CD4-positive, alpha-beta T cell treated with Interleukin-10 for 1 hour (primary cell): Measurements from ENCODE around the gene APBA2.

Experiments used
- DNase-seq: peaks from one replicate; pipeline ENCODE4 v3.0.0-alpha.2; 2020

APBA2 gene

DNA sequence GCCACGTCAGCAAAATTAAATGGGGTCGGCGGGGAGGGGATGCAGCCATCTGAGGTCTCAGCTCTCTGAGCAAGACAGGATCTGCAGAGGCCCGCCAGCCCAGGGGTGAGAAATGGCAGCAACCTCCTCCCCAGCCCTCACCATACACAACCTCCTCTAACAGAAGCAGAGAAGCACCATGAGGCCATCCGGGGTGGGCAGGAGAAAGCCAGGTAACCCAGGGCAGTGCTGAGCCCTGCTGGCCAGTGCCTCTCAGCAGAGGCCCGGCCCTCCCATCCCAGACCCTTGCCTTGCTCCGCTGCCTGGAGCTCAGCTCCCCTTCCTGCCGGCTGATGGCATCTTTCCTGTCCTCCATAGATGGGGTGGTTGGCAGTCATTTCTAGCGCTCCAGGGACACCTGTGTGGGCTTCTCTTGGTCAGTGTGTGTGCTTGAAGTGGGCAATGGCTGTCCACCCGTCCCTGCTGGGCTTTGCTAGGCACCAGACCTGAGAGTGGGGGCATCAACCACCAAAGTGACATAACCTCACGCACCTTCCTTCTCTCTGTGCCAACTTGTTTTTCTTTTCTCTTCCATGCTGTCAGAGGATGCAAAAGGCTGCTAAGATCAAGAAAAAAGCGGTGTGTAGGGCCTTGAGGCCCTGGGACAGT, 208.0 kb downstream of the APBA2 start:
- DNase-seq: no peak

DNA sequence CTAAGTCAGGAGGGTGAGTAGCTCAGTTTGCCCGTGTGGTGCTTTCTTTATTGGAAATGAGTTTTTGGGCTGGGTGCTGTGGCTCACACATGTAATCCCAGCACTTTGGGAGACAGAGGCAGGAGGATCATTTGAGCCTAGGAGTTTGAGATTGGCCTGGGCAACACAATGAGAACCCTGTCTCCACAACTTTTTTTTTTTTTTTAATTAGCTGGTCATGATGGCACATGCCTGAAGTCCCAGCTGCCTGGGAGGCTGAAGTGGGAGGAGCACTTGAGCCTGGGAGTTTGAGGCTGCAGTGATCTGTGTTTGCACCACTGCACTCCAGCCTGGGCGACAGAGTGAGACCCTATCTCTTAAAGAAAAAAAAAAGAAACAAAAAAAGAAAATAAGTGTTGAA, 208.9 kb downstream of the APBA2 start:
- no peak for DNase-seq

DNA sequence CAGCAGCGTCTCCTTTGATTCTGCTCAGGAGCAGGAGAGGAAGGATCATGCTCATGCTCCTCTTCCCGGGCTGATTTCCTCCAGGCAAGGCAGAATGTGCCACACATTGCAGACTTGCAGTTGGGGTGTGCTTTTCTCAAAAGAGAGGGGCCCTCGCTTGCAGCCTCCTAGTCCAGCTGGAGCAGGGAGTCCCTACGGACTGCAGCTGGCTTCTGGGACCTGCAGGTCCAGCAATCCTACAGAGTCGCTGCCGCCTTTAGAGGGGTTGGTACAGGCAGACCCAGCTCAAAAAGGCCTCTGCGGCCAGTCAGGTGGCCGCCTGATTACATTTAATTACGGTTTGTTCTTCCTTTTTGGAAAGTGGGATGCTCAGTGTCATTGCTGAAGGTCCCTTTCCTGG, 210.0 kb downstream of the APBA2 start:
- no peak for DNase-seq

DNA sequence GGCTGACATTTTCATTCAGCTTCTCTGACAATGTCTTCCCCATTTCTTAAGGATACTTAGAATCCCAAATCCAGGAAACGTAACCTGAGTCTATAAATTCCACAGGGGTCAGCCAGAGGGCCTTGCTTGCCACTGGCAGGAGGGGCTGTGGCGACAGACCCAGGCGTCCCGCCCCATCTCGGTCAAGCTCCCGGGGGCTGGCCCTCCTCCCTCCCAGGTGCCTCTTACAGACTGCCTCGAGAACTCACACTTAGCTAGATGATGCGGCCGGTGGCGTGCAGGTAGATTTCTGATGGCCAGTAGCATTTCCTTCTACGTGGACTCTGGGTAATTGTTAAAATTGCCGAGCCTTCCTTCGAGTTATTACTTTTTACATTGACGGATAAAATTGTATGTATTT, 211.4 kb downstream of the APBA2 start:
- no peak for DNase-seq

DNA sequence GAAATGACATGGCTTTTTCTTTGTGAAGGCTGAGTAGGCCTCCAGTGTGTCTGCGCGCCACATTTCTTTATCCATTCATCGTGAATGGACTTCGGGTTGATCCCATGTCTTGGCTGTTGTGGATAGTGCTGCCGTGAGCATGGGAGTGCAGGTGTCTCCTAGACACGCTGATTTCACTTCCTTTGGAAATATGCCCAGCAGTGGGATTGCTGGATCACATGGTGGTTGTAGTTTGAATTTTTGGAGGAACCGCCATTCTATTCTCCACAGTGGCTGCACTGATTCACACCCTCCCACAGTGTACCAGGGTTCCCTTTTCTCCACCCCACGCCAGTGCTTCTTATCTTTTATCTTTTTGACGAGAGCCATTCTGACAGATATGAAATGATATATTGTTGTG, 212.2 kb downstream of the APBA2 start:
- no peak for DNase-seq

DNA sequence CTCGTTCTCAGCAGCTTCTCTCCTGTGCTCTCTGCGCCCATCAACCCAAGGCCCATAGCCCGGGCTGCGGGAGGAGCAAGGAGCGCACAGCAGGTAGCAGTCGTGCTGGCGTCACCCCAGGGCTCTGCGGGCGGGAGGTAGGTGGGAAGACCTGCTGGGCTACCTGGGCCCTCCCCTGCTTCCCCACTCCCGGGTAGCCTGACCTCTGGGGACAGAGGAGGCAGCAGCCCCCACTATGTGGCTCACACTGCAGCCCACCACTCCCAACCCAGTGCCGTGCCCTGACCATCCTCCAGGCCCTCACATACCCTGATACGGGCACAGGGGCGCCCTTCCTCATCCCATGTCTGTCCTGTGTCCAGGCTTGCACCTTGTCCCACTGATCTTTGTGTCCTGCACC, 212.9 kb downstream of the APBA2 start:
- no peak for DNase-seq

DNA sequence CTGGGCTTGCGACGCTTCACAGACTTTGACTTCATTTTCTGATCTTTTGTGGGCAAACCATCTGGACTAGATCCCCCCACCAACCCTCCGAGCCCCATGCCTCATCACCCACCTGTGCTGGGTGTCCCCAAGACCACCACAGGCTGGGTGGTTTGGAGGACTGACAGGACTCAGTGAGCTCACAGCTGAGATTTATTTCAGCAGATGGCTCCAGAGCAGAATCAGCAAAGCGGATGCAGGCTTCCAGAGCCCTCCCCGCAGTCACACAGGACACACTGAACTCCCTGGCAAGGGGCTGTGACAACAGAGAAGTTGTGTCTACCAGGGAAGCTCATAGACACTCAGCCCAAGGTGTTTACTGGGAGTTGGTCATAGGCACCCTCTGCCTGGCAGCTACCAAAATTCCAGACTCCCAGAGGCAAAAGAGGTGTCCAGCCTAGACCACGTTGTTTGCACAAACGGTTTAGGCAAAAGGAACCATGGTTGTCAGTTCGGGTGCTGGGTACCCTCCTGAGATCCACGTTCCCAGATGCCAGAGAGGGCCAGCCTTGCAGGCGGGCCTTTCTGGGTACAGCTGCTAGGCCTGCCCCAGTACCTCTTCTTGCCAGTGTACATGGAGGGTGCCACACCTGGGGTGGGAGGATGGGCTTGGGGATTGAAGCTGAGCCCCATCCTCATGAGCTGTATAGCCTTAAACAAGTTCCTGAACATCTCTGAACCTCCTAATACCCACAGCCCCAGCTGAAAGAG, 213.5 kb downstream of the APBA2 start:
- no peak for DNase-seq

DNA sequence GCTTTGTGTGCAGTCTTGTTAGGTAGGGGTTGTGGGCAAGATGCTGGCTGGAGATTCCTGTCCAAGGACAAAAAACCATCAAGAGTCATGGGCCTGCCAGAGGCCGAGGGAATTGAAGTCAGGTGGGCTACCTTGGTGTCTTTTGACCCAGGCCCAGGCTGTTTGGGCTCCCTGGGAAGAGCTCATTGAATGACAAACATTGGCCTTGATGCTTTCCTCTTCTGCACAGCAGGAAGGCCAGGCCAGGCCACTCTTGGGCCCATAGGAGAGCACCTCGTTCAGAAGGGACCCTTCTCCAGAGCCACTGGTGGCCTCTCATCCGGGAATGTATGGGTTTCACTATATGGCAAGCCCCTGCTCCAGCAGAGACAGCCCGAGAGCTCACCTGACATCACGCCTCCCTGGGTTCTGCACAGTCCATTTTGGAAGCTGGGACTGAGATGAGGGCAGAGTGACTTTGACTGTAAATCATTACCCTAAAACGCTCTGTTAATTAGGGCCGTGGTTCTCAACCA, 214.8 kb downstream of the APBA2 start:
- DNase-seq: no peak

DNA sequence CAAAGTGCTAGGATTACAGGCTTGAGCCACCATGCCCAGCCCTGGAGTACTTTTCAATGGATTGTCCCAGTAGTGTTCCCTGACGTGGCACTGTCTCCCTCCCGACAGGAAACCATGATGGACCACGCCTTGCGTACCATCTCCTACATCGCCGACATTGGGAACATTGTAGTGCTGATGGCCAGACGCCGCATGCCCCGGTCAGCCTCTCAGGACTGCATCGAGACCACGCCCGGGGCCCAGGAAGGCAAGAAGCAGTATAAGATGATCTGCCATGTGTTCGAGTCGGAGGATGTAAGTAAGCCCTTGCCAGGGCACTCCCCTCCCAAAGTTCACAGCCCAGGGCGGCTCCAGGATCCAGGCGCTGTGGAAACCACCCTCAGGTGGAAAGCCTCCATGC, 215.7 kb downstream of the APBA2 start:
- no peak for DNase-seq

DNA sequence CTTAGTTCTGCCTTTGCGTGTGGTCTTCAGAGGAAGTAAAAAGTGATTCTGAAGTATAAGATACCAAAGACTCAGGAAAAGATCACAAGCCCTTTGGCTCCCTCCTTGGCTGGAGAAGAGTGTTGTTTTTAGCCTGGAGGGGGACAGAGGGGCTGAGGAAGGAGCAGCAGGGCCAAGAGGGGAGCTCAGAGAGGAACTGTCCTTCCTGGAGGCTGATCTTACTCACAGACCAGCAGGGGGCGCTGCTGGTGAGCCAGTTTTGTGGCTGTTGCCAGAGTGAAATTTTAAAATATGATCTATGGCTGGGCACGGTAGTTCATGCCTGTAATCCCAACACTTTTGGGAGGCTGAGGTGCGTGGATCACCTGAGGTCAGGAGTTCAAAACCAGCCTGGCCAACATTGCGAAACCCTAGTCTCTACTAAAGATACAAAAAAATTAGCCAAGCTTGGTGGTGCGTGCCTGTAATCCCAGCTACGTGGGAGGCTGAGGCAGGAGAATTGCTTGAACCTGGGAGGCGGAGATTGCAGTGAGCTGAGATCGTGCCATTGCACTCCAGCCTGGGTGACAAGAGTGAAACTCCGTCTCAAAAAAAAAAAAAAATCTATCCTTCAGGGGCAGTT, 216.5 kb downstream of the APBA2 start:
- DNase-seq: peak; percentile 56

DNA sequence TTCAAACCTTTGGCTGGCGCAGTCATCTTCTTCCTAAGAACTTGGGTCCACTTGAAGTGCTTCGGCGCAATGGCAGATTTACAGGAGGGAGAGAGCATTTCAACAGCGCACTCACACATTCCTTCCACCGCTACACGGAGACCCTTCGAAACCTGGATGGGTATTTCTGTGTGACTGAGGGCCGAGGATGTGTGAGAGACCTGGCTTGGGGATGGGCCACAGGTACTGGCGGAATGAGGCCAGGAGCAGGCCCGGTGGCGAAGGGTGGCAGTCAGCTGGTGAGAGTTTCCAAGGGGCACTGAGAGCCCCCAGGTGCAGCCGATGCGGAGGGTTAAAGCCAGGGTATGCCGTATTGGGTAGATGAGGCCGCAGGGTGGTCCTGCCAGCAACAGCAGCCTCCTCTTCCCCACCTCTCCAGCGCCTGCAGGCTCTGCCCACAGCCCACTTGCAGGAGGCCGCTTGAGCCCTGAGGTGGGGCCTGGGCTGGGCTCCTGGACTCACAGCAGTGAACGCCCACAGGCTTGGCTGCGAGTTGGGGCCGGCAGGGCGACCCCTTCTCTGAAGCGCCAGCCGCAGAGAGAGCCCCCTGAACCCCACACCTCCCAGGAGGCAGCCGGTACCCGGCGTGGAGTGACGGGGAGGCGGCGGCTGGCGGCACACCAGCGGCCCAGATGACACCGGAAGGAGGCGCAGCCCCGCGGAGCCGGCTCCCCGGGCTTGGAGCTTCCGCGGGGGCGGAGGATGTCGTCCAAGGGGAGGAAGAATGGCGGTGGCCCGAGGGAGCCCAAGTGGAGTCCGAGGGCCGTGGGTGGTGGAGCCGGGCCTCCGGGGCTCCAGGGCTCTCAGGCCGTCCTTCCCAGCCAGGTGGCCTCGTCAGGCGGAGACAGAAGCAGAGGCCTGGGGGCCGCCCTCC, 217.4 kb downstream of the APBA2 start:
- DNase-seq: no peak

DNA sequence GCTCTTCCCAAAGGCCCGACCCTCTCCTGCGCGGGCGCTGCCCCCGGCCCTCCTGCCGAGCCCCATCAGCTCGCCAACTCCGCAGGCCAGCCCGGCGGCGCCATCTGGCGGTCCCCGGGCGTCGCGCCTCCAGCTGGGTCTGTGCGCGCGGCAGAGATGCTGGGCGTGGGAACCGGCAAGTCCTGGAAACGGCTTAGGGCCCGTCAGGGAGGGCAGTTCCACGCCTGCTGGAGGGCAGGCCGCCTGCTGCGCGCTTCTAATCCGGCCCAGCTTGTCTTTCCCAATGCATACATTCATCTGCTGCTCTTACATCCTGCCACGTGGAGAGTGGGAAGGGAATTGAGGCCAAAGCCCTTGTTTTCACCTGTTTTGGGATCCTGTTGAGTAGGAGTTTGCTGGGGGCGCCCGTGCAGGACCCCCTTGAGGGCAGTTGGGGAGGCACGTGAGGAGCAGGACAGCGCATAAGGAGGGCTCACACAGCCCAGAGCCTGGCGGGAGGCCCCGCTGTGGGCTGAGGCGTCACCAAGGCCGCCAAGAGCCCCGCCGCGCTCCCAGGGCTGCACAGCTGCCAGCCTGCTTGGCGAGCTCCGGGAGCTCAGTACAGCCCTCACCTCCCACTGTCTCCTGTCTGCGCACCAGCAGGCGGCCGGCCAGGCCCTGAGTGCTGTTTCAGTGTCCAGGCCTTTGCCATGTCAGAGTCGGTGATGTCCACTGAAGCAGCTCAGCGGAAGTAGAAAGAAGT, 218.2 kb downstream of the APBA2 start:
- peak; percentile 55 for DNase-seq

DNA sequence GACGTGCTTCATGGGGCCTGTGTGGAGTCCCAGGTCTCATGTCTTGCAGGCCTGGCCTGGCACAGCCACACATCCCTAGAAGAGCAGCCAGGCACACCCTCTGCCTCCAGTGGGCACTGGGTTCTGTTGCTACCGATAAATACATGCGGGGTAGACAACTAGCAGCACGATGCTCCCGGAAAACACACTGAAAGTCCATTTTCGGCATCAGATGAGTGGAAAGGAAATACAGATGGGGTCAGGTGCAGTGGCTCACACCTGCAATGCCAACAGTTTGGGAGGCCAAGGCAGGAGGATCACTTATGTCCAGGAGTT, 218.7 kb downstream of the APBA2 start:
- no peak for DNase-seq

DNA sequence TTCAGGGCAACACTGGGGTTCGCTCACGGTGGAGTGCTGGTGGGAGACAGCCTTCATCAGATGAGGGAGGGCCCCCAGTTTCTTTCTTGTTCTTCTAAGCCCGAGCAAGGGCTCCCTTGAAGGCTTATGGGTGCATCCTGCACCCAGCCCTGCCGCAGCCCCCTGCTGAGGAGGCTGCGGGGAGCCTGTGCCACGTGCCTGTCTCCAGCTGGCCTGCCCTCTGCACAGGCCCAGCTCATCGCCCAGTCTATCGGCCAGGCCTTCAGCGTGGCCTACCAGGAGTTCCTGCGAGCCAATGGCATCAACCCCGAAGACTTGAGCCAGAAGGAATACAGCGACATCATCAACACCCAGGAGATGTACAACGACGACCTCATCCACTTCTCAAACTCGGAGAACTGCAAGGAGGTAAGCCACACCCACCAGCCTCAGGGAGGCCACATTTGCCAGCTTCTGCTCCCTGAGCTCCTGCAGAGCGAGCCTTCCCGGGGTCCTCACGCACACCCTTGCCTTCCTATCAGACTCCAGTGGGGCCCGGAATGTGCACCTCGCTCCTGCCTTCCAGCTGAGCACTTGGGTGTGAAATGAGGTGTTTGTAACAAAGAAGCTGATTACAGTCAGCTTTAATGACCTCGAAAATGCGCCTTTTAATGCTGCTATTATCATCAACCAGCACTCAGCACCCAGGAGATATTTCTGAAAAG, 219.5 kb downstream of the APBA2 start:
- DNase-seq: no peak

DNA sequence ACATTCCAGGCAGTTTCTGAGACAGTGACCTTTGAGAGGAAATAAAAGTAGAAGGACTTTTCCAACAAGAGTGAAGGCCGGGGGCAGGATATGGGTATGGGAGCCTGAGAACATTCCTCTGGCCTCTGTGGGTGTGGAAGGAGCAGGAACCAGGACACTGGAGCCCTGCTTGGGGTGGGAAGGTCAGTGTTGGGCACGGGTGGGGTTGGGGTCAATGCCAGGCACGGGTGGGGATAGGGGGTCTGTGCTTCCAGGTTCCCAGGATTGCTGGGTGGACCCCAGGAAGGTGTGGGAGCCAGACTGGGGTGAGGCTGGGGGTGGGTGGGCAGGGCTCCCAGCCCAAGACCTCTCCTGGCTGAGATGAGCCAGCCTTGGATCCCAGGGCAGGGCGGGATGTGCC, 220.3 kb downstream of the APBA2 start:
- DNase-seq: no peak

DNA sequence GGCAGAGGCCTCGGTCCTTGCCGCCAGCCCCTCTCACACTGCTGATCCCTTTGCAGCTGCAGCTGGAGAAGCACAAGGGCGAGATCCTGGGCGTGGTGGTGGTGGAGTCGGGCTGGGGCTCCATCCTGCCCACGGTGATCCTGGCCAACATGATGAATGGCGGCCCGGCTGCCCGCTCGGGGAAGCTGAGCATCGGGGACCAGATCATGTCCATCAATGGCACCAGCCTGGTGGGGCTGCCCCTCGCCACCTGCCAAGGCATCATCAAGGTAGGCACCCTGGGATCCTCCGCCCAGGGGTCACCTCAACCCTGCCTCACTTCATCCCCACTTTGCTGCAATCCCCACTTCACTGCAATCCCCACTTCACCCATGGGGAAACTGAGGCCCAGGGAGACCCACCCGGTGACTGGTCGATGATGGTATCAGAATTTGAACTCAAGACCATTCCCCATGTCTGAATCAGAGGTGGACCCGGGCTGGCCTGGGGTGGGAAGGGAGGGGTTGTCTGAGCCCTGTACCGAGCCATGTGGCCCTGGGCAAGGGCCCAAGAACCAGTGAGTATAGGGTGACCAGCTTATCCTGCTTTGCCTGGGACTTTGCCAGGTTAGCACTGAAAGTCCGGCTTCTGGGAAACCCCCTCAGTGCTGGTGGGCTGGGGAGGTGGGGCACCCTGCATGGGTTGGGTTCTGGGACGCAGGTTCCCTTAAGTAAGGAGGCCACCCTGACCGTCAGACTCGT, 220.9 kb downstream of the APBA2 start:
- no peak for DNase-seq

DNA sequence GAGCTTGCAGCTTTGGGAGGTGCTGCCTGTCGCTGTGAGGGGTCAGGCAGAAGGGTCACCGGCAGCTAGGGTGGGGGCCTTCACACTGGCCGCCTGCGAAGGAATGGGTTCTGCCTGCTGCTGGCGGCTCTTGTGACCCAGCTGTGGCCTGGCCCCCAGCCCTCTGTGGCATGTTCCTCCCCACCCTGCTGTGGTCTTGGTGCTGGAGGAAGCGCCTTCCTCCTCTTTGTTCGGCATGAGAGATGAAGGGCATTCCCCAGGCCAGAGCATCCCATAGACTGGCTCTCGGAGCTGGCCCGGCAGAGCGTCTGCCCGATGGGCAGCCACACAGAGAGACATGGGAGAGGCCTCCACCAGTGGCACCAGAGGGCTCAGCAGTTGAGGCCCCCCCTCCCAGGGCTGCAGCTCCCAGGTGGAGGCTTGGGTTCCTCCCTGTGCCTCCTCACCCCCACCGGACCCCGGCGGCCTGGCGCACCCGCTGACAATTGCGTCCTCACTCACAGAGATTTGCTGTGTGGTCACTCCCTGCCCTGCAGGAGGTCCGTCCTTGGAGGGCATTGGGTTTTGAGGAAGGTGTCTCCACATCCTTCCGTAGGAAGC, 221.6 kb downstream of the APBA2 start:
- no peak for DNase-seq

DNA sequence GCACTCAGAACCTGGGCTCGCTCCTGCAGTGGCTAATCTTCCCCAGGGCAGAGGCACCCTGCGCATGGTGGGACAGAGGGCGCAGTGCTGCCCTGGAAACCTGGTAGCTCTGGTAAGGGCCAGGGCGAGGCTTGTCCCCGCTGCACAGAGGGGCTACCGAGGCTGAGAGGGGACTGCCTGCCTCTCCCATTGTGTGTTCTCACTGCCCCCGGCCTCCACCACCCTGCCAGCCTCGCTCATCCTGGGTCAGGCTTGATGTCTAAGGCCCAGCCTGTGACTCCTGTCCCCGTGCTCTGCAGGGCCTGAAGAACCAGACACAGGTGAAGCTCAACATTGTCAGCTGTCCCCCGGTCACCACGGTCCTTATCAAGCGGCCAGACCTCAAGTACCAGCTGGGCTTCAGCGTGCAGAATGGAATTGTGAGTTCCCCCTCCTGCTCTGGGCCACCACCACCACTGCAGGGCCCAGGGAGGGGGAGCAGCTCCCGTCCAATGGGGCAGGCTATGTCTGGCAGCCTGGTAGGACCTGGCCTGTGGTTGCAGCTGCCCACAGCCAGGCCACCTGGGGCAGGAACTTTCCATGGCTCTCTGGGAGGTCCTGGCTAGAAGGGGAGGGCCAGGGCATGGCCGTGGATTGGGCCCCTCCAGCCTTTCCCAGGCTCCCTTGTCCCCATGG, 222.3 kb downstream of the APBA2 start:
- DNase-seq: no peak

DNA sequence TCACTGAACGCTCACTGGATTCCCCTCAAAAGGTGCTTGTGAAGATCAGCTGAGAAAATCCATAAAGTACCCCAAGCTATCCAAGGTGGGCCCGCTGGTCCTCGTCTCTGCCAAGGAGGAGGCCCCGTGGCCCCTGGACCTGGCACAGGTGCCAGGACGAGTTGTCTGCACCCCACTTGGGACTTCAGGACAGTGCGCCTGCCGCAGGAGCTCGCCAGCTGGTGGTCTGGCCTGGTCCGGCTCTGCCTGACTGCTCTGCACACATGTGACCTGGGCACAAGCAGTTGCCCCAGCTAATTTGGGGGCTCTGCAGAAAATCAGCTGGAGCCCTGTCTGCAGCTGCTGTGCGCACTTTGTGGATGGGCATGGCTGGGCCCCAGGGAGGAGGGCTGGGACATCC, 224.0 kb downstream of the APBA2 start:
- DNase-seq: no peak

DNA sequence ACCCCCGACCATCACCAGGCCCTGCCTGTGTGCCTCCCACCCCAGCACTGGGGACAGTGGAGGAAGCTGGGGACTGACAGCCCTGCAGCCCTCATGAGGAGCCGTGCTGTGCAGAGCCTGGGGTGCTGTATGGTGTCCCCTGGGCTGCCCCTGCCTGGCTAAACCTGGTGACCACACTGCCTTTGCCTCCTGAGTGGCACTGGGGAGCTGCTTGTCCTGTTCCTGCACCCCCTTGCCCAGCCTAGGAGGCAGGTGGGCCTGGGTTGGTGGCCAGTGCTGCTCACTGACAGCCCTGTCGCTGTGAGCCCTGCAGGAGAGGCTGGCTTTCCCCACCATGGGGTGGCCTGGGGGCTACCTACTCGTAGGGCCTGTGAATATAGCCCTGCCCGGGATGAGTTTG, 224.4 kb downstream of the APBA2 start:
- DNase-seq: no peak
